ENCODE measurements around the gene TBC1D10B. TPM values are rescaled to one million over a fixed set of nuclear protein-coding genes. Genes with fewer than 3 reads are reported as not detected.
"Not testable (repeated sequence)": the region's sequence is repeated elsewhere in the genome, so short reads cannot be mapped to it uniquely, and the experiment has no call there.

Gene TBC1D10B
- total RNA-seq, 1 experiment from 2014 or later, result 31.2 TPM

GRCh38 chr16:30399435-30400186 lies 29.3 kb upstream of the TBC1D10B start:
- DNase-seq, result no peak
- no peak overlapping the region for H2AFZ ChIP-seq (ENCODE audit: low read length)
- no peaks in the 10 kb centered on the region for H3K9me2 ChIP-seq (replicated peaks; ENCODE audit: insufficient read depth, low read length)
- H3K4me2 ChIP-seq (ENCODE audit: low read depth, low read length, poor library complexity, severe bottlenecking), result peak overlapping the region; percentile 75
- H3K4me3 ChIP-seq (ENCODE audit: low read length), result peak overlapping the region; percentile 68
- H3K9ac ChIP-seq (ENCODE audit: low read length), result peak overlapping the region; percentile 74
- H3K4me1 ChIP-seq (ENCODE audit: low read length), result peaks cover 27% of the 10 kb centered on the region
- peak overlapping the region; percentile 56 for H3K27ac ChIP-seq (ENCODE audit: low read length)
- peaks cover 6% of the 10 kb centered on the region for H3K36me3 ChIP-seq (ENCODE audit: insufficient read depth, low read length)
- H3K79me2 ChIP-seq (ENCODE audit: low read length), result peaks cover 18% of the 10 kb centered on the region
- peaks cover 4% of the 10 kb centered on the region; the same call in 1 of the 2 replicates for H4K20me1 ChIP-seq (ENCODE audit: insufficient read depth, low read depth, low read length)
- no peaks in the 10 kb centered on the region for H3K27me3 ChIP-seq (ENCODE audit: low read length)
- H3K9me3 ChIP-seq (ENCODE audit: low read length), result no peaks in the 10 kb centered on the region

- Histone ChIP-seq H3K36me3 (ENCODE audit: insufficient read depth, low read length) (peaks cover 6% of the 10 kb centered on the region), H3K4me3 (ENCODE audit: low read length) (no peak overlapping the region), H3K79me2 (ENCODE audit: low read length) (peaks cover 18% of the 10 kb centered on the region), H3K27me3 (ENCODE audit: low read length) (no peaks in the 10 kb centered on the region), H3K4me1 (ENCODE audit: low read length) (peaks cover 32% of the 10 kb centered on the region), H2AFZ (ENCODE audit: low read length) (no peak overlapping the region), H3K9me2 (replicated peaks; ENCODE audit: insufficient read depth, low read length) (no peaks in the 10 kb centered on the region), H3K4me2 (ENCODE audit: low read depth, low read length, poor library complexity, severe bottlenecking) (peak overlapping the region; percentile 75), H3K27ac (ENCODE audit: low read length) (no peak overlapping the region; the same call in 1 of the 2 replicates), H3K9me3 (ENCODE audit: low read length) (no peaks in the 10 kb centered on the region), H3K9ac (ENCODE audit: low read length) (no peak overlapping the region), H4K20me1 (ENCODE audit: insufficient read depth, low read depth, low read length) (peaks cover 4% of the 10 kb centered on the region; the same call in 1 of the 2 replicates)
- no peak for DNase-seq
Measured at GRCh38 chr16:30398661-30399434, 28.6 kb upstream of the TBC1D10B start.

- Histone ChIP-seq H3K4me1 (ENCODE audit: low read length) (peaks cover 32% of the 10 kb centered on the region), H3K27ac (ENCODE audit: low read length) (no peak overlapping the region)
- DNase-seq, result no peak
Measured at GRCh38 chr16:30397776-30398660, 27.7 kb upstream of the TBC1D10B start.

GRCh38 chr16:30397056-30397455 lies 26.8 kb upstream of the TBC1D10B start:
- H4K20me1 ChIP-seq (ENCODE audit: insufficient read depth, low read depth, low read length), result peaks cover 4% of the 10 kb centered on the region; the same call in 1 of the 2 replicates
- peaks cover 32% of the 10 kb centered on the region for H3K4me1 ChIP-seq (ENCODE audit: low read length)
- H2AFZ ChIP-seq (ENCODE audit: low read length), result no peak overlapping the region
- H3K27me3 ChIP-seq (ENCODE audit: low read length), result no peaks in the 10 kb centered on the region
- H3K36me3 ChIP-seq (ENCODE audit: insufficient read depth, low read length), result peaks cover 6% of the 10 kb centered on the region
- peak overlapping the region; percentile 98; the same call in 1 of the 2 replicates for H3K9ac ChIP-seq (ENCODE audit: low read length)
- peak overlapping the region; percentile 92 for H3K4me2 ChIP-seq (ENCODE audit: low read depth, low read length, poor library complexity, severe bottlenecking)
- peaks cover 18% of the 10 kb centered on the region for H3K79me2 ChIP-seq (ENCODE audit: low read length)
- H3K4me3 ChIP-seq (ENCODE audit: low read length), result 0 out of 2 replicates have a peak overlapping the region, but pooled peaks have one; percentile 79
- no peaks in the 10 kb centered on the region for H3K9me2 ChIP-seq (replicated peaks; ENCODE audit: insufficient read depth, low read length)
- no peak for DNase-seq
- H3K9me3 ChIP-seq (ENCODE audit: low read length), result no peaks in the 10 kb centered on the region
- no peak overlapping the region for H3K27ac ChIP-seq (ENCODE audit: low read length)

More at GRCh38 chr16:30397776-30398660, 27.7 kb upstream of the TBC1D10B start:
- H3K79me2 ChIP-seq (ENCODE audit: low read length), result peaks cover 18% of the 10 kb centered on the region
- H3K9me2 ChIP-seq (replicated peaks; ENCODE audit: insufficient read depth, low read length), result no peaks in the 10 kb centered on the region
- H3K9me3 ChIP-seq (ENCODE audit: low read length), result no peaks in the 10 kb centered on the region
- H3K27me3 ChIP-seq (ENCODE audit: low read length), result no peaks in the 10 kb centered on the region
- no peak overlapping the region for H3K4me3 ChIP-seq (ENCODE audit: low read length)
- H3K4me2 ChIP-seq (ENCODE audit: low read depth, low read length, poor library complexity, severe bottlenecking), result no peak overlapping the region
- H3K9ac ChIP-seq (ENCODE audit: low read length), result no peak overlapping the region
- peaks cover 4% of the 10 kb centered on the region; the same call in 1 of the 2 replicates for H4K20me1 ChIP-seq (ENCODE audit: insufficient read depth, low read depth, low read length)
- H2AFZ ChIP-seq (ENCODE audit: low read length), result no peak overlapping the region
- peaks cover 6% of the 10 kb centered on the region for H3K36me3 ChIP-seq (ENCODE audit: insufficient read depth, low read length)

GRCh38 chr16:30396627-30397026 lies 26.3 kb upstream of the TBC1D10B start:
- DNase-seq; H3K9me2 ChIP-seq (replicated peaks; ENCODE audit: insufficient read depth, low read length); H3K36me3 ChIP-seq (ENCODE audit: insufficient read depth, low read length); H4K20me1 ChIP-seq (ENCODE audit: insufficient read depth, low read depth, low read length); H2AFZ ChIP-seq (ENCODE audit: low read length); H3K27me3 ChIP-seq (ENCODE audit: low read length); H3K9me3 ChIP-seq (ENCODE audit: low read length): not testable (repeated sequence)
- Histone ChIP-seq H3K79me2 (ENCODE audit: low read length) (peaks cover 18% of the 10 kb centered on the region), H3K27ac (ENCODE audit: low read length) (peak overlapping the region; percentile 58; the same call in 1 of the 2 replicates), H3K9ac (ENCODE audit: low read length) (peak overlapping the region; percentile 98), H3K4me3 (ENCODE audit: low read length) (peak overlapping the region; percentile 79), H3K4me2 (ENCODE audit: low read depth, low read length, poor library complexity, severe bottlenecking) (peak overlapping the region; percentile 92), H3K4me1 (ENCODE audit: low read length) (peaks cover 32% of the 10 kb centered on the region)

- H3K27me3 ChIP-seq (ENCODE audit: low read length), result no peaks in the 10 kb centered on the region
- peak overlapping the region; percentile 79 for H3K4me3 ChIP-seq (ENCODE audit: low read length)
- no peak overlapping the region for H2AFZ ChIP-seq (ENCODE audit: low read length)
- H3K36me3 ChIP-seq (ENCODE audit: insufficient read depth, low read length), result peaks cover 6% of the 10 kb centered on the region
- H3K9me3 ChIP-seq (ENCODE audit: low read length), result no peaks in the 10 kb centered on the region
- H3K9me2 ChIP-seq (replicated peaks; ENCODE audit: insufficient read depth, low read length), result no peaks in the 10 kb centered on the region
- DNase-seq, result no peak
- peak overlapping the region; percentile 92 for H3K4me2 ChIP-seq (ENCODE audit: low read depth, low read length, poor library complexity, severe bottlenecking)
- H3K79me2 ChIP-seq (ENCODE audit: low read length), result peaks cover 18% of the 10 kb centered on the region
- H3K9ac ChIP-seq (ENCODE audit: low read length), result peak overlapping the region; percentile 98
- H3K4me1 ChIP-seq (ENCODE audit: low read length), result peaks cover 32% of the 10 kb centered on the region
- peak overlapping the region; percentile 58 for H3K27ac ChIP-seq (ENCODE audit: low read length)
- peaks cover 4% of the 10 kb centered on the region; the same call in 1 of the 2 replicates for H4K20me1 ChIP-seq (ENCODE audit: insufficient read depth, low read depth, low read length)
Measured at GRCh38 chr16:30395992-30396585, 25.8 kb upstream of the TBC1D10B start.

GRCh38 chr16:30395155-30395991 lies 25.1 kb upstream of the TBC1D10B start, which contains the start of gene ZNF48:
TSS of gene ZNF48 (plus strand) at chr16:30395420. CDS start at chr16:30395795, 375 bp downstream.
- Histone ChIP-seq H3K4me1 (ENCODE audit: low read length) (peaks cover 28% of the 10 kb centered on the region), H3K27ac (ENCODE audit: low read length) (peak within 1 kb of the TSS; percentile 58), H3K9me3 (ENCODE audit: low read length) (no peaks in the 10 kb centered on the region), H2AFZ (ENCODE audit: low read length) (peak within 1 kb of the TSS; percentile 83; the same call in 1 of the 2 replicates), H3K79me2 (ENCODE audit: low read length) (peaks cover 18% of the 10 kb centered on the region), H3K27me3 (ENCODE audit: low read length) (no peaks in the 10 kb centered on the region), H3K9ac (ENCODE audit: low read length) (peak within 1 kb of the TSS; percentile 98), H3K36me3 (ENCODE audit: insufficient read depth, low read length) (peaks cover 6% of the 10 kb centered on the region), H3K4me2 (ENCODE audit: low read depth, low read length, poor library complexity, severe bottlenecking) (peak within 1 kb of the TSS; percentile 92), H4K20me1 (ENCODE audit: insufficient read depth, low read depth, low read length) (peaks cover 4% of the 10 kb centered on the region; the same call in 1 of the 2 replicates), H3K4me3 (ENCODE audit: low read length) (peak within 1 kb of the TSS; percentile 79), H3K9me2 (replicated peaks; ENCODE audit: insufficient read depth, low read length) (no peaks in the 10 kb centered on the region)
- peak; percentile 95 for DNase-seq

Measured in Karpas-422 (cell line).